HEK293 (cell line): Measurements from ENCODE around the gene AP3D1.

Experiments
- HIC1 ChIP-seq: fragments of 450-650 bp; formaldehyde crosslinking; IDR thresholded peaks from 2 replicates; pipeline ENCODE4 v1.5.1; 2016; ENCODE audit warnings: missing biosample characterization, missing genetic modification characterization
- HOXA7 ChIP-seq: sonication (generic); formaldehyde crosslinking; IDR thresholded peaks from 2 replicates; pipeline ENCODE4 v1.8.1; 2022; ENCODE audit warnings: missing genetic modification reagents, borderline replicate concordance
- INSM2 ChIP-seq: fragments of 450-650 bp; formaldehyde crosslinking; IDR thresholded peaks from 2 replicates; pipeline ENCODE4 v1.5.1; 2016; ENCODE audit warnings: missing biosample characterization, missing genetic modification characterization
- PATZ1 ChIP-seq: fragments of 450-650 bp; formaldehyde crosslinking; IDR thresholded peaks from 2 replicates; pipeline ENCODE4 v1.5.1; 2016; ENCODE audit warnings: missing biosample characterization, missing genetic modification characterization
- ZBTB21 ChIP-seq: fragments of 450-650 bp; formaldehyde crosslinking; IDR thresholded peaks from 2 replicates; pipeline ENCODE4 v1.5.1; 2017; ENCODE audit warnings: missing biosample characterization, missing genetic modification characterization
- ZNF138 ChIP-seq: fragments of 450-650 bp; formaldehyde crosslinking; IDR thresholded peaks from 2 replicates; pipeline ENCODE4 v1.5.1; 2016; ENCODE audit warnings: missing biosample characterization, missing genetic modification characterization, borderline replicate concordance
- ZNF274 ChIP-seq, 2 experiments: fragments of 200-500 bp in 1 of 2; fragments of 450-650 bp in 1 of 2; sonication (Bioruptor generic) in 1 of 2; formaldehyde crosslinking in 1 of 2; IDR thresholded peaks; 2 replicates each; pipeline versions ENCODE4 v1.5.1 to v1.6.1; 2014 to 2016; ENCODE audit warnings: borderline replicate concordance in 1 of 2, inconsistent platforms in 1 of 2, low read length in 1 of 2, missing biosample characterization in 1 of 2, missing genetic modification characterization in 1 of 2
- ZNF510 ChIP-seq: fragments of 450-650 bp; formaldehyde crosslinking; IDR thresholded peaks from 2 replicates; pipeline ENCODE4 v1.5.1; 2018; ENCODE audit warnings: mild to moderate bottlenecking, missing genetic modification characterization, missing biosample characterization; ENCODE audit not compliant: insufficient replicate concordance
- ZNF514 ChIP-seq: fragments of 450-650 bp; formaldehyde crosslinking; IDR thresholded peaks from 2 replicates; pipeline ENCODE4 v1.5.1; 2016; ENCODE audit warnings: missing biosample characterization, missing genetic modification characterization
- ZNF521 ChIP-seq: fragments of 450-650 bp; formaldehyde crosslinking; IDR thresholded peaks from 2 replicates; pipeline ENCODE4 v1.5.1; 2017; ENCODE audit warnings: missing biosample characterization, mild to moderate bottlenecking, missing genetic modification characterization
- ZNF555 ChIP-seq: fragments of 450-650 bp; formaldehyde crosslinking; conservative IDR thresholded peaks from 2 replicates; pipeline ENCODE4 v1.5.1; 2017; ENCODE audit warnings: missing biosample characterization, mild to moderate bottlenecking, missing genetic modification characterization, inconsistent platforms
- ZNF624 ChIP-seq: fragments of 450-650 bp; formaldehyde crosslinking; IDR thresholded peaks from 2 replicates; pipeline ENCODE4 v1.5.1; 2017; ENCODE audit warnings: missing biosample characterization, missing genetic modification characterization
- ZNF645 ChIP-seq: fragments of 450-650 bp; formaldehyde crosslinking; IDR thresholded peaks from 2 replicates; pipeline ENCODE4; 2016; ENCODE audit warnings: missing biosample characterization, missing genetic modification characterization
- ZNF658 ChIP-seq: fragments of 450-650 bp; formaldehyde crosslinking; IDR thresholded peaks from 2 replicates; pipeline ENCODE4; 2016; ENCODE audit warnings: missing biosample characterization, missing genetic modification characterization
- ZSCAN23 ChIP-seq: fragments of 450-650 bp; formaldehyde crosslinking; IDR thresholded peaks from 2 replicates; pipeline ENCODE4 v1.5.1; 2016; ENCODE audit warnings: missing biosample characterization, missing genetic modification characterization
- ZSCAN30 ChIP-seq: fragments of 450-650 bp; IDR thresholded peaks from 2 replicates; pipeline ENCODE4 v1.5.1; 2018; ENCODE audit warnings: missing biosample characterization, mild to moderate bottlenecking, missing genetic modification characterization, moderate library complexity
- TF ChIP-seq, protein P1 (sequence below): fragments of 450-650 bp; formaldehyde crosslinking; IDR thresholded peaks from 2 replicates; pipeline ENCODE4 v1.5.1; 2016; ENCODE audit warnings: missing biosample characterization, missing genetic modification characterization
- TF ChIP-seq, protein P2 (sequence below): fragments of 450-650 bp; formaldehyde crosslinking; IDR thresholded peaks from 2 replicates; pipeline ENCODE4 v1.5.1; 2017; ENCODE audit warnings: missing biosample characterization, missing genetic modification characterization

The AP3D1 gene

DNA sequence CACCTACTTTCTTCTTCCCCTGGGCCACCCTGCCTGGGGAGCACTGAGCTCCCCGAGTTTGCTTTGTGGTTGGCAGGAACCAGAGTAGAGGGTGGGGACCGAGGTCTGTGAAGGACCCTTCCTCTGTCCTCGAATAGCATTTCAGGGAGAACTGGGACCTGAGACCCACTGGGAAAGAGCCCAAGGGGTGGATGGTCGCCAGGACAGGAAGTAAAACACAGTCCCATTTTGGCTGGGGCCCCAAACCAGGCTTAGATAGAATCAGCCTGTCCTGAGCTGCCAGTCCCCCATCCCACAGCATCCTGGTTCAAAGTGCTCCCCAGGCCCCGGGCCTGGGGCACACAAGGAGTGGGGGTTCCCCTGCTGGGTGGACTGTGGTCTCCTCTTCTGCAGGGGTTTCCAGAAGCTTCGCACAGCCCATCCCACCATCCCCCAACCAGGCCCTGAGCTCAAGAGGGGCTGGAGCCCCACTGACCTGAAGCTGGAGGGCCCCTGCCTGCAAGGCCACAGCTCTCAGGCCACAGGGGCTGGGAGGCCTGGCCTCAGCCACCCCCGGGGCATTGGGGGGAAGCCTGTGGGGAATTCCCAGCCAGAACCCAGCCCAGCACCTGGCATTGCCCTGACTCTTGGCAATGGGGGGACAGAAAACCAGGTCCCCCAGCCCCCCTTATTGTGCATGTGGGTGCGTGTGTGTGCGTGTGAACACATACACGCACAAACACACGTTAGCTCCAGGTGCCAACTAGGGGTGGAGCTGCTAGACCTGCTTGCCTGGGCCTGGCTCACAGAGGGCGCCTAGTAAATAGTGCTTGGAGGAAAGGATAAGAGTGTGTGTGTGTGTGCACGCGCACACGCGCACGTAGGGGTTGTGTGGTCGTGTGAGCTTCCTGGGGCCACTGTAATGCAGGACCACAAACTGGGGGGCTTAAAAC is 99.3 kb downstream of the AP3D1 start (continued):
- TF ChIP-seq, protein P1, sequence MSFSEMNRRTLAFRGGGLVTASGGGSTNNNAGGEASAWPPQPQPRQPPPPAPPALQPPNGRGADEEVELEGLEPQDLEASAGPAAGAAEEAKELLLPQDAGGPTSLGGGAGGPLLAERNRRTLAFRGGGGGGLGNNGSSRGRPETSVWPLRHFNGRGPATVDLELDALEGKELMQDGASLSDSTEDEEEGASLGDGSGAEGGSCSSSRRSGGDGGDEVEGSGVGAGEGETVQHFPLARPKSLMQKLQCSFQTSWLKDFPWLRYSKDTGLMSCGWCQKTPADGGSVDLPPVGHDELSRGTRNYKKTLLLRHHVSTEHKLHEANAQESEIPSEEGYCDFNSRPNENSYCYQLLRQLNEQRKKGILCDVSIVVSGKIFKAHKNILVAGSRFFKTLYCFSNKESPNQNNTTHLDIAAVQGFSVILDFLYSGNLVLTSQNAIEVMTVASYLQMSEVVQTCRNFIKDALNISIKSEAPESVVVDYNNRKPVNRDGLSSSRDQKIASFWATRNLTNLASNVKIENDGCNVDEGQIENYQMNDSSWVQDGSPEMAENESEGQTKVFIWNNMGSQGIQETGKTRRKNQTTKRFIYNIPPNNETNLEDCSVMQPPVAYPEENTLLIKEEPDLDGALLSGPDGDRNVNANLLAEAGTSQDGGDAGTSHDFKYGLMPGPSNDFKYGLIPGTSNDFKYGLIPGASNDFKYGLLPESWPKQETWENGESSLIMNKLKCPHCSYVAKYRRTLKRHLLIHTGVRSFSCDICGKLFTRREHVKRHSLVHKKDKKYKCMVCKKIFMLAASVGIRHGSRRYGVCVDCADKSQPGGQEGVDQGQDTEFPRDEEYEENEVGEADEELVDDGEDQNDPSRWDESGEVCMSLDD (tag by site-specific recombination) = peak; percentile 75
- TF ChIP-seq ZBTB21 (tag by site-specific recombination) (no peak), ZNF624 (tag by site-specific recombination) (no peak), ZNF521 (tag by site-specific recombination) (no peak), ZNF645 (tag by site-specific recombination) (no peak), ZNF510 (no peak), INSM2 (no peak), ZNF274 (IDR thresholded peaks at IDR 0.05; ENCODE audit: low read length) (no peak), ZNF274 (tag by site-specific recombination; IDR thresholded peaks at IDR 0.05; ENCODE audit: borderline replicate concordance) (no peak), HOXA7 (CRISPR knock-in tag) (no peak), ZNF514 (tag by site-specific recombination) (no peak), ZSCAN23 (tag by site-specific recombination) (no peak), ZSCAN30 (no peak), ZNF658 (tag by site-specific recombination) (no peak), HIC1 (tag by site-specific recombination) (0 out of 2 replicates have a peak, but pooled peaks have one; percentile 14), ZNF138 (tag by site-specific recombination) (no peak), PATZ1 (tag by site-specific recombination) (peak; percentile 27; the same call in 1 of the 2 replicates), ZNF555 (tag by site-specific recombination) (no peak)
- TF ChIP-seq, protein P2, sequence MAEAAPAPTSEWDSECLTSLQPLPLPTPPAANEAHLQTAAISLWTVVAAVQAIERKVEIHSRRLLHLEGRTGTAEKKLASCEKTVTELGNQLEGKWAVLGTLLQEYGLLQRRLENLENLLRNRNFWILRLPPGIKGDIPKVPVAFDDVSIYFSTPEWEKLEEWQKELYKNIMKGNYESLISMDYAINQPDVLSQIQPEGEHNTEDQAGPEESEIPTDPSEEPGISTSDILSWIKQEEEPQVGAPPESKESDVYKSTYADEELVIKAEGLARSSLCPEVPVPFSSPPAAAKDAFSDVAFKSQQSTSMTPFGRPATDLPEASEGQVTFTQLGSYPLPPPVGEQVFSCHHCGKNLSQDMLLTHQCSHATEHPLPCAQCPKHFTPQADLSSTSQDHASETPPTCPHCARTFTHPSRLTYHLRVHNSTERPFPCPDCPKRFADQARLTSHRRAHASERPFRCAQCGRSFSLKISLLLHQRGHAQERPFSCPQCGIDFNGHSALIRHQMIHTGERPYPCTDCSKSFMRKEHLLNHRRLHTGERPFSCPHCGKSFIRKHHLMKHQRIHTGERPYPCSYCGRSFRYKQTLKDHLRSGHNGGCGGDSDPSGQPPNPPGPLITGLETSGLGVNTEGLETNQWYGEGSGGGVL = peak; percentile 21; the same call in 1 of the 2 replicates
